B cell (primary cell): Measurements from ENCODE around the gene ATXN1. TPM values are rescaled to one million over a fixed set of nuclear protein-coding genes. Genes with fewer than 3 reads are reported as not detected.
"Not testable (repeated sequence)": the region's sequence is repeated elsewhere in the genome, so short reads cannot be mapped to it uniquely, and the experiment has no call there.

Experiments used
- ATAC-seq: fragments of 200-7000 bp; cut with Tn5 transposase; one replicate; pipeline ENCODE4 v1.10.0; 2021; ENCODE audit warnings: low read depth, mild to moderate bottlenecking, moderate number of reproducible peaks, moderate library complexity
- CTCF ChIA-PET: fragments of 350-600 bp; sonication (Branson Sonifier 250); formaldehyde crosslinking; loops from one replicate; lab custom pipeline; 2021; ENCODE audit warnings: antibody characterized with exemption, inconsistent platforms; lab: Charles Lee
- POLR2A ChIA-PET: fragments of 350-600 bp; sonication (Branson Sonifier 250); formaldehyde crosslinking; loops from one replicate; lab custom pipeline; 2021; ENCODE audit warnings: antibody characterized with exemption; lab: Charles Lee
- DNase-seq: peaks from one replicate; pipeline ENCODE4 v3.0.0; 2013
- H2AFZ ChIP-seq: 2 replicates; pipeline ENCODE4 v1.6.1; 2012; ENCODE audit warnings: mild to moderate bottlenecking, low read depth, low read length; ENCODE audit not compliant: insufficient read depth, poor library complexity, severe bottlenecking
- H3K27ac ChIP-seq, 2 donors: 1 replicate in 1 of 2; 2 replicates in 1 of 2; pipeline ENCODE4 v1.5.1; 2012 to 2013; ENCODE audit warnings: low read length in 2 of 2, mild to moderate bottlenecking in 2 of 2, moderate library complexity in 1 of 2
- H3K27me3 ChIP-seq, 4 experiments: fragments of 200-600 bp in 1 of 4; sonication (generic) in 1 of 4; replicated peaks in 1 of 4; 1 replicate in 2 of 4; 2 replicates in 2 of 4; pipeline versions ENCODE4 v1.6.1 to v1.7.0; 2013 to 2016; ENCODE audit warnings: low read length in 3 of 4, mild to moderate bottlenecking in 2 of 4, mixed read lengths in 1 of 4, moderate library complexity in 1 of 4; ENCODE audit not compliant: insufficient read depth in 4 of 4, control insufficient read depth in 3 of 4; ENCODE audit errors: control extremely low read depth in 1 of 4
- H3K36me3 ChIP-seq, 2 experiments: replicated peaks in 1 of 2; 1 replicate in 1 of 2; 2 replicates in 1 of 2; pipeline versions ENCODE4 v1.6.1 to v1.7.1; 2013; ENCODE audit warnings: low read length in 1 of 2; ENCODE audit not compliant: insufficient read depth in 2 of 2, control insufficient read depth in 1 of 2; ENCODE audit errors: control extremely low read depth in 1 of 2, extremely low read depth in 1 of 2
- H3K4me1 ChIP-seq, 2 donors: fragments of 200-600 bp in 1 of 2; sonication (generic) in 1 of 2; 1 replicate in 1 of 2; 2 replicates in 1 of 2; pipeline versions ENCODE4 v1.5.1 to v1.6.1; 2013 to 2017; ENCODE audit warnings: low read length in 2 of 2; ENCODE audit not compliant: control insufficient read depth in 2 of 2, insufficient read depth in 2 of 2
- H3K4me2 ChIP-seq: replicated peaks from 2 replicates; pipeline ENCODE3; 2012; ENCODE audit warnings: mild to moderate bottlenecking, low read depth, low read length; ENCODE audit not compliant: poor library complexity, severe bottlenecking
- H3K4me3 ChIP-seq, 5 experiments: fragments of 200-600 bp in 1 of 5; sonication (generic) in 1 of 5; 1 replicate in 3 of 5; 2 replicates in 2 of 5; pipeline versions ENCODE4 v1.5.1 to v1.7.0; 2011 to 2016; ENCODE audit warnings: low read length in 4 of 5, mild to moderate bottlenecking in 4 of 5, low read depth in 2 of 5, control low read depth in 1 of 5, moderate library complexity in 1 of 5; ENCODE audit not compliant: insufficient read depth in 1 of 5; ENCODE audit errors: control extremely low read depth in 1 of 5, extremely low read depth in 1 of 5
- H3K79me2 ChIP-seq: fragments of 200-600 bp; sonication (generic); one replicate; pipeline ENCODE4 v1.6.0; 2016; ENCODE audit warnings: low read length; ENCODE audit not compliant: control insufficient read depth, insufficient read depth
- H3K9ac ChIP-seq: fragments of 200-600 bp; sonication (generic); 2 replicates; pipeline ENCODE4 v1.6.1; 2017; ENCODE audit warnings: mild to moderate bottlenecking, low read length, moderate library complexity
- H3K9me3 ChIP-seq, 3 donors: one replicate each; pipeline versions ENCODE4 v1.6.1 to v1.7.1; 2013; ENCODE audit warnings: low read length in 2 of 3; ENCODE audit not compliant: control insufficient read depth in 2 of 3, insufficient read depth in 1 of 3; ENCODE audit errors: control extremely low read depth in 1 of 3
- H4K20me1 ChIP-seq: 2 replicates; pipeline ENCODE4 v1.6.0; 2012; ENCODE audit warnings: mild to moderate bottlenecking, low read length; ENCODE audit not compliant: insufficient read depth, control insufficient read depth, poor library complexity, severe bottlenecking
- H3K27ac Mint-ChIP-seq: one replicate; pipeline ENCODE4 v1.8.0; 2021; ENCODE audit warnings: mixed read lengths
- H3K27me3 Mint-ChIP-seq: one replicate; pipeline ENCODE4 v1.8.0; 2021; ENCODE audit warnings: mixed read lengths
- H3K4me1 Mint-ChIP-seq: one replicate; pipeline ENCODE4 v1.8.0; 2021; ENCODE audit warnings: mixed read lengths
- H3K4me3 Mint-ChIP-seq: one replicate; pipeline ENCODE4 v1.8.0; 2021; ENCODE audit warnings: mixed read lengths
- H3K9me3 Mint-ChIP-seq: one replicate; pipeline ENCODE4 v1.8.0; 2022; ENCODE audit warnings: mixed read lengths; ENCODE audit not compliant: insufficient read depth
- EZH2 ChIP-seq: IDR thresholded peaks from 2 replicates; pipeline ENCODE4 v1.6.1; 2012; ENCODE audit warnings: borderline replicate concordance, low read depth, mild to moderate bottlenecking, moderate library complexity, low read length; ENCODE audit not compliant: insufficient read depth, poor library complexity, severe bottlenecking
- WGBS: methylation state at CpG from one replicate; pipeline ENCODE4 v1.1.5; 2013; ENCODE audit warnings: missing lambda C conversion rate; ENCODE audit not compliant: insufficient coverage; 5-methylcytosine and 5-hydroxymethylcytosine counted together
- intact Hi-C: fragments of 100-400 bp; cut with micrococcal nuclease; formaldehyde crosslinking; loops from one replicate; pipeline ENCODE4 v1.10.0; 2022
- polyA plus RNA-seq: library from polyadenylated mRNA; depleted of rRNA; stranded (reverse); fragments of >200 nt; gene quantifications from 2 replicates; pipeline ENCODE4 v1.2.3, GENCODE V29; 2012
- total RNA-seq, 2 donors: library from RNA; stranded (reverse); fragments of 120-200 nt in 1 of 2; gene quantifications; 1 replicate in 1 of 2; 2 replicates in 1 of 2; pipeline versions ENCODE4 v1.2.3 to v1.2.4, GENCODE V29; 2013 to 2022
- TF ChIP-seq, protein P1 (sequence below): fragments of 200-600 bp; IDR thresholded peaks from one replicate; pipeline ENCODE4 v1.8.0; 2022; ENCODE audit warnings: antibody characterized with exemption, mild to moderate bottlenecking

Gene ATXN1
- total and polyA plus RNA-seq, 2 donors (not counting 1 experiment from before 2014, with no cell fraction given), result 5.7 to 63.8 TPM

DNA sequence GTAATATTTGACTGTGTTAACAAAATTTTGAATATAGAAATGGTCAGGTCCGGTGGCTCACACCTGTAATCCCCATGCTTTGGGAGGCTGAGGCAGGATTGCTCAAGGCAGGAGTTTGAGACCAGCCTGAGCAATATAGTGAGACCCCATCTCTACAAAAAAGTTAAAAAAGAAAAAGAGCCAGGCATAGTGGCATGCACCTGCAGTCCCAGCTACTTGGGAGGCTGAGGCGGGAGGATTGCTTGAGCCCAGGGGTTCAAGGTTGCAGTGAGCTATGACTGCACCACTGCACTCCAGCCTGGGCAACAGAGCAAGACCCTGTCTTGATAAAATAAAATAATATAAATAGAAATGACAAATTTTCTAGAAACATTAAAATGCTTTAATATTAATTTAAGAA, 147.8 kb downstream of the ATXN1 start:
- H3K9me3 Mint-ChIP-seq, H3K4me2 ChIP-seq, H3K27me3 ChIP-seq, H3K9ac ChIP-seq, H4K20me1 ChIP-seq, H3K36me3 ChIP-seq, CTCF ChIA-PET, DNase-seq, H3K4me3 ChIP-seq, H3K27ac Mint-ChIP-seq, H3K9me3 ChIP-seq, H3K79me2 ChIP-seq, H3K27me3 Mint-ChIP-seq, H3K4me1 Mint-ChIP-seq, H2AFZ ChIP-seq, H3K4me1 ChIP-seq, POLR2A ChIA-PET, intact Hi-C loops, H3K27ac ChIP-seq, ATAC-seq, H3K4me3 Mint-ChIP-seq: not testable (repeated sequence)
- WGBS, result 100% methylated on average over 1 of the region's 2 CpGs

DNA sequence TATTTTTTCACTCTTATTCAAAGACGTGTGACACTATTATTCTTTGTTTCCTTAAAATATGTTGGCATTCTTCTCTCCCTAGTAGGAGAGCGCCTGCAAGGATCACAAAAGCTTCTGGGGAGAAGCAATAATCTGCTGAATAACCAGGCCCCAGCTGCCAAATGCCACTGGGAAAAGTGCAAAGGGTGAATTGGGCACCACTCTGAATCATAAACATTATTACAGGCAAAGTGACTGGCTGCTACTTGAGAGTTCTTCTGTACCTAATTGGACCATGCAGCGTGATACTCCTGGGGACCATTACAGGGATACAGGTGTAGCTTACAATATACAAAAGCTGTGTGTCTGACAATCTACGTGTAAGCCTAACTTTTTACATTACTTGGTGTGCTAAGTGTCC, 152.8 kb downstream of the ATXN1 start:
- no peak overlapping the region for H3K27ac Mint-ChIP-seq
- CTCF ChIA-PET, result interaction anchor here (1.0 kb wide), 1 partner anchor 98 kb away, joined by 3 read pairs; no protein-coding TSS in a partner anchor
- TF ChIP-seq, protein P1, sequence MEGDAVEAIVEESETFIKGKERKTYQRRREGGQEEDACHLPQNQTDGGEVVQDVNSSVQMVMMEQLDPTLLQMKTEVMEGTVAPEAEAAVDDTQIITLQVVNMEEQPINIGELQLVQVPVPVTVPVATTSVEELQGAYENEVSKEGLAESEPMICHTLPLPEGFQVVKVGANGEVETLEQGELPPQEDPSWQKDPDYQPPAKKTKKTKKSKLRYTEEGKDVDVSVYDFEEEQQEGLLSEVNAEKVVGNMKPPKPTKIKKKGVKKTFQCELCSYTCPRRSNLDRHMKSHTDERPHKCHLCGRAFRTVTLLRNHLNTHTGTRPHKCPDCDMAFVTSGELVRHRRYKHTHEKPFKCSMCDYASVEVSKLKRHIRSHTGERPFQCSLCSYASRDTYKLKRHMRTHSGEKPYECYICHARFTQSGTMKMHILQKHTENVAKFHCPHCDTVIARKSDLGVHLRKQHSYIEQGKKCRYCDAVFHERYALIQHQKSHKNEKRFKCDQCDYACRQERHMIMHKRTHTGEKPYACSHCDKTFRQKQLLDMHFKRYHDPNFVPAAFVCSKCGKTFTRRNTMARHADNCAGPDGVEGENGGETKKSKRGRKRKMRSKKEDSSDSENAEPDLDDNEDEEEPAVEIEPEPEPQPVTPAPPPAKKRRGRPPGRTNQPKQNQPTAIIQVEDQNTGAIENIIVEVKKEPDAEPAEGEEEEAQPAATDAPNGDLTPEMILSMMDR, result no peak
- TF ChIP-seq EZH2, result no peak
- POLR2A ChIA-PET, result no interaction called here
- Histone ChIP-seq H3K4me2 (no peak overlapping the region), H3K9ac (no peak overlapping the region), H3K4me1 (peaks cover 0 to 3% of the 10 kb centered on the region in 2 donors), H3K36me3 (no peaks in the 10 kb centered on the region), H2AFZ (no peak overlapping the region), H4K20me1 (no peaks in the 10 kb centered on the region), H3K27me3 (no peaks in the 10 kb centered on the region), H3K4me3 (no peak overlapping the region), H3K27ac (no peak overlapping the region), H3K9me3 (no peaks in the 10 kb centered on the region), H3K79me2 (no peaks in the 10 kb centered on the region)
- no peaks in the 10 kb centered on the region for H3K9me3 Mint-ChIP-seq
- intact Hi-C loops, result no loop called here
- H3K4me3 Mint-ChIP-seq, result no peak overlapping the region
- H3K4me1 Mint-ChIP-seq, result peaks cover 5% of the 10 kb centered on the region
- H3K27me3 Mint-ChIP-seq, result no peaks in the 10 kb centered on the region
- 80% methylated on average over 1 of the region's 4 CpGs for WGBS
- ATAC-seq (no peak), DNase-seq (no peak)
